ENCODE data around the gene MPG. TPM values are rescaled to one million over a fixed set of nuclear protein-coding genes. Genes with fewer than 3 reads are reported as not detected.

MPG gene
- total RNA-seq, 2 experiments from 2014 or later = 47.0 to 57.0 TPM

DNA sequence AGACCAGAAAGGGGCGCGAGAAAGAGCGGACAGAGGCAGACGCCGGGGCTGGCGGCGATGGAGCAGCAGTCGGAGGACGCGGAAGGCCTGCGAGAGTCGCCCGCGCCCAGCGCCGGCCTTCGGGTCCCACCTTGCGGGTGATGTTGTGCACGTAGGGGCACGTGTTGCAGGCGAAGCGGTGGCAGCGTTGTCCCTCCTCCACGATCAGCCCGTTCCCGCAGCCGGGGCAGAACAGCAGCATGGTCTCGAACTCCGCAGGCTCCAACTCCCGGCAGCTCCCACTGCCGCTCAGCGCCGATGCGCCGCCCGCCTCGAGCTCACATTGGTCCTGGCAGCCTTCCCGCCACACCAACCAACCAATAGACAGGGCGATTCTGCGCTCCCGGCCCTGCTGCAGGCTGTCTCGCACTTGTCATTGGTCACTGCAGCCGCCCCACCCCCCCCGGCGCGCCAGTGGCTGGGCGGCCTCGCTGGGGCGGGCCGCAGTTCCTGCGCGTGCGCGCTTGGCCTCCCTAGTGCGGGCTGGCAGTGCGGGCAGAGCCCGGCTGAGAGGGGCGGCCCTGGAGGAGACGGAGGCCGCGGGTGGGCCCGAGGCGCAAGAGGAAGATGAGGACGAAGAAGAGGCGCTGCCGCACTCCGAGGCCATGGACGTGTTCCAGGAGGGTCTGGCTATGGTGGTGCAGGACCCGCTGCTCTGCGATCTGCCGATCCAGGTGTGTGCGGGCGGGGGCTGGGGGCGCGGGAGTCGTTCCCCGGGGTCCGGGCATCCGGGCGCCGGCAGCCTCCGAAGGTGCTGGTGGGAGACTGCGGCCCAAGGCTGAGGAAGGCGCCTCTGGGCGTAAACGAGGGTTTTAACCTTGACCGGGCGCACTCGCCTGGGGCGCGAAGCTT is 24.4 kb upstream of the MPG start, which contains the start of the genes POLR3K and SNRNP25:
Gene POLR3K (minus strand): TSS at position 263 of the 891 bp plus-strand sequence. CDS start 22 bp downstream, at position 241.
Gene SNRNP25 (plus strand): TSS at position 483 of the 891 bp plus-strand sequence. CDS start 189 bp downstream, at position 672.
- peak; percentile 98 for ATAC-seq
- Mint-ChIP-seq H3K27ac (peak within 1 kb of the TSS; percentile 90), H3K36me3 (ENCODE audit: low read depth) (peaks cover 31% of the 10 kb centered on the region), H3K4me3 (peak within 1 kb of the TSS; percentile 94), H3K9me3 (ENCODE audit: low read depth) (no peaks in the 10 kb centered on the region), H3K27me3 (no peaks in the 10 kb centered on the region), H3K4me1 (peaks cover 30% of the 10 kb centered on the region)
- DNase-seq = peak; percentile 100
- intact Hi-C loops (cut with DNase I, micrococcal nuclease) = loop anchor here in 1 of 2 experiments (1.0 kb wide), 9 partner anchors 25 to 474 kb away; partner anchors contain the start of genes CAPN15, FAM234A, LUC7L and MPG
- POLR2A ChIA-PET = interaction anchor here (0.6 to 1.4 kb wide), 5 partner anchors 12 to 181 kb away, joined by 3 to 4 read pairs (median 4); partner anchors contain the start of gene FAM234A
- CTCF ChIA-PET = interaction anchor here (0.8 to 2.2 kb wide), 5 partner anchors 12 to 375 kb away, joined by 3 to 15 read pairs (median 6); no protein-coding TSS in a partner anchor

DNA sequence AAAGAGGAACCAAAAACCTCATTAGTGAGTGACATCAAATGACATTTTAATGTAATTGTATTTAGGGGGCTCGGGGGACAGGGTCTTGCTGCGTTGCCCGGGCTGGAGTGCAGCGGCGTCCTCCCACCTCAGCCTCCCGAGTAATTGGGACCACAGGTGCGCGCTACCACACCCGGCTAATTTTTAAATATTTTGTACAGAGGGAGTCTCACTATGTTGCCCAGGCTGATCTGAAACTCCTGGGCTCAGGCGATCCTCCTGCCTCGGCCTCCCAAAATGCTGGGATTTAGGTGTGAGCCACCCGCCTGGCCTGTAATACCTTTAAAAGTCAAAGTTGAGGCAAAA is 23.8 kb upstream of the MPG start:
- CTCF ChIA-PET = interaction anchor here (2.0 to 2.2 kb wide), 2 partner anchors 11 to 43 kb away, joined by 12 to 15 read pairs; no protein-coding TSS in a partner anchor
- POLR2A ChIA-PET = no interaction called here
- Mint-ChIP-seq H3K4me3 (peak overlapping the region; percentile 94), H3K9me3 (ENCODE audit: low read depth) (no peaks in the 10 kb centered on the region), H3K27me3 (no peaks in the 10 kb centered on the region), H3K27ac (peak overlapping the region; percentile 69), H3K4me1 (peaks cover 30% of the 10 kb centered on the region), H3K36me3 (ENCODE audit: low read depth) (peaks cover 28% of the 10 kb centered on the region)
- DNase-seq (no peak), ATAC-seq (no peak)
- intact Hi-C loops (cut with DNase I, micrococcal nuclease) = no loop called here

DNA sequence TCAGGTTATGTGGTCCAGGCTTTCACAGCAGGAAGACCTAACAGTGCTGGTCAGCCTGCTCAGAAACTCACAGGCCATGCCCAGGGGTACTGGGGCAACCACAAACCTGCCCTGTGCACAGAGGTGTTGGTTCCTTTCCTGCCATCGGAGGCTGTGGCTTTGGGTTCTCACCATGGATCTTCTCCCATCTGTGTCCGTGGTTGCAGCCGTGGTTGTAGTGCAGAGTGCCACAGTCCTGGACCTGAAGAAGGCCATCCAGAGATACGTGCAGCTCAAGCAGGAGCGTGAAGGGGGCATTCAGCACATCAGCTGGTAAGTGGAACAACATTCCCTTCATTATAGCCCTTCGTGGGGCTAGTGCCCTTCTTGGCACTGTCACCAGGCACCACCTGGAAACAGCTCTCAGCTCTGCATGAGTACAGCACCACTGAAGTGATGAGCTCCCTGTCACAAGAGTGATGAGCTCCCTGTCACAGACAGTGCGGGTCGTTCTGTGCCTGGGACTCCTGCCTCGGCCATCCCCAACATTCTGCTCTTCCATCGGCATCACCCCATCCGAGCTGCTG is 22.4 kb upstream of the MPG start:
- H3K9me3 Mint-ChIP-seq (ENCODE audit: low read depth) = no peaks in the 10 kb centered on the region
- peaks cover 21% of the 10 kb centered on the region for H3K36me3 Mint-ChIP-seq (ENCODE audit: low read depth)
- no peak overlapping the region for H3K27ac Mint-ChIP-seq
- ATAC-seq = no peak
- DNase-seq = no peak
- ChIA-PET POLR2A (no interaction called here), CTCF (interaction anchor here (2.2 to 2.8 kb wide), 2 partner anchors 10 to 42 kb away, joined by 5 to 10 read pairs; no protein-coding TSS in a partner anchor)
- H3K27me3 Mint-ChIP-seq = no peaks in the 10 kb centered on the region
- peak overlapping the region; percentile 94 for H3K4me3 Mint-ChIP-seq
- intact Hi-C loops (cut with DNase I, micrococcal nuclease) = no loop called here
- H3K4me1 Mint-ChIP-seq = peaks cover 23% of the 10 kb centered on the region

DNA sequence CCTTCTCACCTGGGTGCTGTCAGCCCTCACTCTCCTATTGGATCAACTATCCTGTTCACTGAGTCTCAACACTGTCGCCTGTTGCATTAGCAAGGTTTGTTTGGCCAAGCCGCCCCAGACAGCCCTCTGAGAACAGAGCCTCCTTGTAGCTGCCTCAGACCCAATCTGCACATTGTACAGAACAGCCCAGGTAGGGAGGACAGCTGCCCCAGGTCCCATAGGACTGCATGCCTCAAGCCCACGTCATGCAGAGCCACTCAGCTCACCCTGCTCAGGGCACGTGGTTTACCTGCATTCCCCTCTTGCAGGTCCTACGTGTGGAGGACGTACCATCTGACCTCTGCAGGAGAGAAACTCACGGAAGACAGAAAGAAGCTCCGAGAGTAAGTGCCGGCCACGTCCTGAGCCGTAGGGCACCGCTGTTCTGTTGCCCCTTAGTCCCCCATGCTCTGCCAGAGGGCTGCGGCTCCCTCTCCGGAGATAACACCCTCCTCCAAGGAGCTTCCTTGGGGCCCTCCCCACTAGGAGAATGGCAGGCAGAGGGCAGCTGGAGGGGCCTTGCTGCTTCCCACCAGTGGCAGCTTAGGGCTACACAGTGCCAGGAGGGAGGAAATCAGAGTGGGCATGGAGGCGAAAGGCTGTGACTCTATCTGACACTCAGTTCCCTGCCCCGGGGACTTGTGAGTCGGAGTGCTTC is 21.6 kb upstream of the MPG start:
- Mint-ChIP-seq H3K27me3 (no peaks in the 10 kb centered on the region), H3K36me3 (ENCODE audit: low read depth) (peaks cover 14% of the 10 kb centered on the region), H3K4me3 (no peak overlapping the region), H3K27ac (no peak overlapping the region), H3K9me3 (ENCODE audit: low read depth) (no peaks in the 10 kb centered on the region), H3K4me1 (peaks cover 16% of the 10 kb centered on the region)
- ChIA-PET CTCF (interaction anchor here (2.2 to 2.8 kb wide), 2 partner anchors 9 to 41 kb away, joined by 5 to 10 read pairs; no protein-coding TSS in a partner anchor), POLR2A (no interaction called here)
- ATAC-seq (no peak), DNase-seq (no peak)
- intact Hi-C loops (cut with DNase I, micrococcal nuclease) = no loop called here

DNA sequence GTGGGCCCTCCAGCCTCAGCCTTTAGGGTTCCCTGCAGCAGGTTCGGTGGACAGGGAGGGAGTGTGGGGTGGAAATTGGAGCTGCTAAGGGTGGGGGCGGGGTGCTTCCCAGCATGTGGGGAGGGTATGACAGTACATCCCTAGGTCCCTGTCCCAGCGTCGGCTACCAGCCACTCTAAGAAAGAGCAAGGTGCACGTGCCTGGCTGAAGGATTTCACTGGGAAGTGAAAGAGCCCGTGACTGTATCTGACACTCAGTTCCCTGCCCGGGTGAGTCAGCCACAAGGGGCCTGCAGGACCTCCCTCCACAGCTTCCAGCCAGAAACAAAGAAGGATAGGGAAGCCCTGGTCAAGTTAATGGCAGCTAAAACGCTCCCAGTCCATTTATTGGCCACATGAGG is 20.3 kb upstream of the MPG start:
- H3K27ac Mint-ChIP-seq = no peak overlapping the region
- no peak for DNase-seq
- POLR2A ChIA-PET = interaction anchor here (0.7 kb wide), 1 partner anchor 34 kb away, joined by 3 read pairs; no protein-coding TSS in a partner anchor
- ATAC-seq = no peak
- peaks cover 9% of the 10 kb centered on the region for H3K4me1 Mint-ChIP-seq
- no peaks in the 10 kb centered on the region for H3K27me3 Mint-ChIP-seq
- CTCF ChIA-PET = interaction anchor here (2.8 kb wide), 1 partner anchor 8 kb away, joined by 10 read pairs; no protein-coding TSS in a partner anchor
- no peaks in the 10 kb centered on the region for H3K9me3 Mint-ChIP-seq (ENCODE audit: low read depth)
- no peak overlapping the region for H3K4me3 Mint-ChIP-seq
- H3K36me3 Mint-ChIP-seq (ENCODE audit: low read depth) = peaks cover 9% of the 10 kb centered on the region
- intact Hi-C loops (cut with DNase I, micrococcal nuclease) = no loop called here

DNA sequence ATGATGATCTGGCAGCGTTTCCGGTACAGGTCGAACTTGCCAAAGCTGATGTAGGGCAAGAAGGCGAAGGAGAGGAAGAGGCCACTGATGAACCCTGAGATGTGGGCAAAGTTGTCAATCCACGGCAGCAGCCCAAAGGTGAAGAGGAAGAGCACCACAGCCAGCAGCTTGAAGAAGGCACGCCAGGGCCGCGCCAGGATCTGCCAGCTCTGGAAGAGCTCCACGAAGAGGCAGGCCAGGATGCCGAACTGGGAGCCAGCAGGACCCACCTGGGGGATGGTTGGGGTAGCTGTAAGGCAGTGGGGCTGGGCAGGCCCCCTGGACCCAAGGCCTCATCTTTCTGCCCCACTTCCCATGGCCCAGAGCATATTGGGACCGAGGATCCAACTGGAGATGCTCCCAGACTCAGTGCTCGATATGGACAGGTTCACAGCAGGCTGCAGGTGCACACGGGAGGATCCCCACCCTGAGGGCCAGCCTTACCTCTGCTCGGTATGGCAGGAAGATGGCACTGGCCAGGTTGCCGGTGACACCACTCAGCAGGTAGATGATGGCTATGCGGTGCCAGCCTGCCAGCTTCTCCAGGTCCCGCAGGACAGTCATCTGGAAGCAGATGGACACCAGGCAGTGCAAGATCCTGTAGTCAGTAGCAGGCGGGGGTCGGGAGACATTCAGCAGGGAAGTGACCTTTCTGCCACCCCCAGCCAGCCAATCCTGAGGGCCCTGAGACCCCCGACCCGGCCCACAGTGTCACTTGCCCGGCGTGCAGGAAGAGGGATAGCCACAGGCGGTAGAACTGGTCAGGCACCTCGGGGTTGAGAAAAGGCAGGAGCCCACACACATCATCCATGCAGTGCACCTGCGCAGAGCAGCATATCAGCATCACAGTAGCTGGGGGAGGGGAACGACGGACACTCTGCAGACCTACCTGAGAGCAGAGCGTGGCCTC is 19.3 kb upstream of the MPG start:
- ChIA-PET CTCF (interaction anchor here (1.0 kb wide), 1 partner anchor 48 kb away, joined by 5 read pairs; no protein-coding TSS in a partner anchor), POLR2A (no interaction called here)
- Mint-ChIP-seq H3K27ac (no peak overlapping the region), H3K27me3 (no peaks in the 10 kb centered on the region), H3K36me3 (ENCODE audit: low read depth) (peaks cover 6% of the 10 kb centered on the region), H3K4me3 (no peak overlapping the region), H3K4me1 (peaks cover 8% of the 10 kb centered on the region), H3K9me3 (ENCODE audit: low read depth) (no peaks in the 10 kb centered on the region)
- DNase-seq (no peak), ATAC-seq (no peak)
- intact Hi-C loops (cut with DNase I, micrococcal nuclease) = no loop called here

DNA sequence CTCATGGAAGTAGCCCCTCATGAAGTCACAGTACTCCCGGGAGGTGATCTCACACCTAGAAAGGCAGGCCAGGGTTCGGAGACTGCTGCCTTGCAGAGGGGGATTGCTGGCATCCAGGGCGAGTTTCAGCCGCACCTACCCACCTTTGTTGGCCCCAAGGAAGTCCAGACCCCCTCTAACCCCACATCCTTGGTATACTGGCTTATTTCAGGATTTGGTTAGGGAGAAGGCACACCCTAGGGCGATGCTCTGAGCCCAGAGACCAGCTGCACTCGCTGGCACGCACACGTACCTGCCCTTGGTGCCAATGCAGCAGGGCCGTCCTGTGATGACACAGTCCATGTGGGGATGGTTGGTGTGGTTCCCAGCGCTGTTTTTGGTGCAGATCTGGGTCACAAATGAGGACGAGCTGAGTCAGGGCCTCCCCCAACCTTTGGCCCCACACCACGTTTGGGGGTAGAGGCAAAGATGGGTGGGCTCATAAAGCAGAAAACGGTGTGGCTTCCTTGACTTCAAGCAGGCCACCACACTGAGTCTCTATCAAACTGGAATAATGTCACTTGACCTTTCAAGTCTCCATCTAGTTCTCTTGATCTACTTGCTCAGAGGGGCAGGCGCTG is 18.5 kb upstream of the MPG start:
- peaks cover 5% of the 10 kb centered on the region for H3K4me1 Mint-ChIP-seq
- no peak overlapping the region for H3K4me3 Mint-ChIP-seq
- intact Hi-C loops (cut with DNase I, micrococcal nuclease) = no loop called here
- H3K27ac Mint-ChIP-seq = no peak overlapping the region
- DNase-seq (no peak), ATAC-seq (no peak)
- H3K27me3 Mint-ChIP-seq = no peaks in the 10 kb centered on the region
- H3K36me3 Mint-ChIP-seq (ENCODE audit: low read depth) = peaks cover 6% of the 10 kb centered on the region
- ChIA-PET POLR2A (no interaction called here), CTCF (interaction anchor here (0.6 to 1.0 kb wide), 2 partner anchors 47 to 850 kb away, joined by 3 to 5 read pairs; no protein-coding TSS in a partner anchor)
- no peaks in the 10 kb centered on the region for H3K9me3 Mint-ChIP-seq (ENCODE audit: low read depth)

DNA sequence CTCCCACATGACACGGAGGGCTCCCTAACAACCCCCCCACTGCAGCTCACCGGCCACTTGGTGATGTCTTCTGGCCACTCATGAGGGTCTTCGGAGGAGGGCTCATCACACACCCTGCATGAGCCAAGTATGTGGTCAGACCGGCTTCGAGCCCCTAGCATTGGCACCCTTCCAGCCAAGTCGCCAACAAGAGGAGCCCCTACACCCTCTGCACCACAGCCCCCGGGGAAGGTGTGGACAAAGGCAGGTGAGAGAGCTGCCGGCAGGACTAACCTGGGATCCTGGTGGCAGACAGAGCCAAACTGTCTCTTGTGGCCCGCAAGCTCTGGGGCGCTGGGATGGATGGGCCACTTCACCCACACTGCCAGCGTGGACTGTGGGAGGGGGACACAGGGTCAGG is 17.9 kb upstream of the MPG start:
- H3K27me3 Mint-ChIP-seq = no peaks in the 10 kb centered on the region
- H3K36me3 Mint-ChIP-seq (ENCODE audit: low read depth) = peaks cover 6% of the 10 kb centered on the region
- peaks cover 2% of the 10 kb centered on the region for H3K4me1 Mint-ChIP-seq
- DNase-seq = no peak
- no peaks in the 10 kb centered on the region for H3K9me3 Mint-ChIP-seq (ENCODE audit: low read depth)
- ChIA-PET POLR2A (no interaction called here), CTCF (interaction anchor here (0.6 kb wide), 1 partner anchor 849 kb away, joined by 3 read pairs; no protein-coding TSS in a partner anchor)
- H3K27ac Mint-ChIP-seq = no peak overlapping the region
- intact Hi-C loops (cut with DNase I, micrococcal nuclease) = no loop called here
- no peak overlapping the region for H3K4me3 Mint-ChIP-seq
- ATAC-seq = no peak

DNA sequence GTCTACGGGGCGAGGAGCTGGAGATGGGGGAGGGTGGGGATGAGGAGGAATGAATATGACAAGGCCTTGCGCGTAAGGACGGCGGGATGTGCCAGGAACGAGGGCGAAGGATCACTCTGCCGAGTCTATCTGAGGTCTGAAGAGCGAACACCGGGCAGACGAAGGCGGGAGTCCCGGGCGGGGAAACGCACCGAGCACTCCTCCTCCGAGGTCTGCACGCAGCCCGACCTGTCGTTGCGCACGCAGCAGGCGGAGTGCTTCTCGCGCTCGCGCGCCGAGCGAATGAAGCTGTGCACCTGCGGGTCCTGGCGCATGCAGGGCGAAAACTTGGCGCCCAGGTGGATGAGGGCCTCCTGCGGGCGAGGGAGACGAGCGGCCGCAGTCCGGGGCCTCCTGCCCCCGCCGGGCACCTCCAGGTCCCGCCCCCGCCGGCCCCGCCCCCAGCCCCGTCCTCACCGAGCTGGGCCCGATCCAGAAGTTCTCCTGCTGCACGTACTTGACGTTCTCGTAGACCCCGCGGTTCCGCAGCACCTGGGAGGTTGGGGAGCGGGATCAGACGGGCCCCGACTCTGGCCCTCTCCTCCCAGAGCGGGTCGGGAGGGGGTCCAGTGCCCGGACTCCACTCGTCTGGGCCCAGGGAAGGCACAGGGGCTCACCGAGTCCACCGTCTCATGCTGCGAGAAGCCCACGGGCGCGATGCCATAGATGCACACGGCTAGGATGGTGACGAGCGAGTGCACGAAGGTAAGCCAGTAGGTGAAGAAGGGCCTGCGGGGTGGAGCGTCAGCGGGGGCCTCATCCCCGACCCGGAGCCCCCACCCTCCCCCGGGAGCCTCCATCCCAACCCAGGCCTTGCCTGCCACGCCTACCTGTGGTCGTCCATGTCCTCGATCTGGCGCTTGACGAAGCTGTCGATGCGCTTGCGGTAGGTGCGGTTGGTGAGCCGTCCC is 16.8 kb upstream of the MPG start:
- POLR2A ChIA-PET = no interaction called here

More for the DNA sequence above, 16.8 kb upstream of the MPG start:
- CTCF ChIA-PET = interaction anchor here (1.4 kb wide), 1 partner anchor 35 kb away, joined by 4 read pairs; no protein-coding TSS in a partner anchor
- no peaks in the 10 kb centered on the region for H3K27me3 Mint-ChIP-seq
- H3K36me3 Mint-ChIP-seq (ENCODE audit: low read depth) = peaks cover 3% of the 10 kb centered on the region
- H3K4me3 Mint-ChIP-seq = no peak overlapping the region
- no peak for ATAC-seq
- no peaks in the 10 kb centered on the region for H3K4me1 Mint-ChIP-seq
- no peaks in the 10 kb centered on the region for H3K9me3 Mint-ChIP-seq (ENCODE audit: low read depth)
- H3K27ac Mint-ChIP-seq = no peak overlapping the region
- intact Hi-C loops (cut with DNase I, micrococcal nuclease) = no loop called here
- no peak for DNase-seq
